Stomach smooth muscle (tissue), 2 donors: ENCODE measurements around the gene SPG11.

Source experiments
- H3K27ac ChIP-seq: one replicate; pipeline ENCODE4 v1.7.0; 2013; ENCODE audit warnings: mild to moderate bottlenecking, low read length, inconsistent platforms
- H3K27me3 ChIP-seq, 2 donors: one replicate each; pipeline ENCODE4 v1.7.0; 2013; ENCODE audit warnings: low read length in 2 of 2; ENCODE audit not compliant: insufficient read depth in 2 of 2, control insufficient read depth in 1 of 2
- H3K36me3 ChIP-seq, 2 donors: one replicate each; pipeline ENCODE4 v1.7.0; 2013; ENCODE audit warnings: low read length in 2 of 2; ENCODE audit not compliant: control insufficient read depth in 2 of 2, insufficient read depth in 2 of 2
- H3K4me1 ChIP-seq: one replicate; pipeline ENCODE4 v1.7.0; 2013; ENCODE audit warnings: low read length; ENCODE audit not compliant: control insufficient read depth, insufficient read depth
- H3K4me3 ChIP-seq, 2 donors: one replicate each; pipeline ENCODE4 v1.7.0; 2013; ENCODE audit warnings: low read length in 2 of 2
- H3K9ac ChIP-seq, 2 donors: one replicate each; pipeline ENCODE4 v1.7.0; 2013; ENCODE audit warnings: low read length in 2 of 2, mild to moderate bottlenecking in 1 of 2
- H3K9me3 ChIP-seq, 2 donors: one replicate each; pipeline ENCODE4 v1.7.0; 2013; ENCODE audit warnings: low read length in 2 of 2; ENCODE audit not compliant: control insufficient read depth in 2 of 2
- donor health status: healthy.
- donor health status: Pancreatic carcinoma.

Gene SPG11, protein sequence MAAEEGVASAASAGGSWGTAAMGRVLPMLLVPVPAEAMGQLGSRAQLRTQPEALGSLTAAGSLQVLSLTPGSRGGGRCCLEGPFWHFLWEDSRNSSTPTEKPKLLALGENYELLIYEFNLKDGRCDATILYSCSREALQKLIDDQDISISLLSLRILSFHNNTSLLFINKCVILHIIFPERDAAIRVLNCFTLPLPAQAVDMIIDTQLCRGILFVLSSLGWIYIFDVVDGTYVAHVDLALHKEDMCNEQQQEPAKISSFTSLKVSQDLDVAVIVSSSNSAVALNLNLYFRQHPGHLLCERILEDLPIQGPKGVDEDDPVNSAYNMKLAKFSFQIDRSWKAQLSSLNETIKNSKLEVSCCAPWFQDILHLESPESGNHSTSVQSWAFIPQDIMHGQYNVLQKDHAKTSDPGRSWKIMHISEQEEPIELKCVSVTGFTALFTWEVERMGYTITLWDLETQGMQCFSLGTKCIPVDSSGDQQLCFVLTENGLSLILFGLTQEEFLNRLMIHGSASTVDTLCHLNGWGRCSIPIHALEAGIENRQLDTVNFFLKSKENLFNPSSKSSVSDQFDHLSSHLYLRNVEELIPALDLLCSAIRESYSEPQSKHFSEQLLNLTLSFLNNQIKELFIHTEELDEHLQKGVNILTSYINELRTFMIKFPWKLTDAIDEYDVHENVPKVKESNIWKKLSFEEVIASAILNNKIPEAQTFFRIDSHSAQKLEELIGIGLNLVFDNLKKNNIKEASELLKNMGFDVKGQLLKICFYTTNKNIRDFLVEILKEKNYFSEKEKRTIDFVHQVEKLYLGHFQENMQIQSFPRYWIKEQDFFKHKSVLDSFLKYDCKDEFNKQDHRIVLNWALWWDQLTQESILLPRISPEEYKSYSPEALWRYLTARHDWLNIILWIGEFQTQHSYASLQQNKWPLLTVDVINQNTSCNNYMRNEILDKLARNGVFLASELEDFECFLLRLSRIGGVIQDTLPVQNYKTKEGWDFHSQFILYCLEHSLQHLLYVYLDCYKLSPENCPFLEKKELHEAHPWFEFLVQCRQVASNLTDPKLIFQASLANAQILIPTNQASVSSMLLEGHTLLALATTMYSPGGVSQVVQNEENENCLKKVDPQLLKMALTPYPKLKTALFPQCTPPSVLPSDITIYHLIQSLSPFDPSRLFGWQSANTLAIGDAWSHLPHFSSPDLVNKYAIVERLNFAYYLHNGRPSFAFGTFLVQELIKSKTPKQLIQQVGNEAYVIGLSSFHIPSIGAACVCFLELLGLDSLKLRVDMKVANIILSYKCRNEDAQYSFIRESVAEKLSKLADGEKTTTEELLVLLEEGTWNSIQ (N-terminal part only)

DNA sequence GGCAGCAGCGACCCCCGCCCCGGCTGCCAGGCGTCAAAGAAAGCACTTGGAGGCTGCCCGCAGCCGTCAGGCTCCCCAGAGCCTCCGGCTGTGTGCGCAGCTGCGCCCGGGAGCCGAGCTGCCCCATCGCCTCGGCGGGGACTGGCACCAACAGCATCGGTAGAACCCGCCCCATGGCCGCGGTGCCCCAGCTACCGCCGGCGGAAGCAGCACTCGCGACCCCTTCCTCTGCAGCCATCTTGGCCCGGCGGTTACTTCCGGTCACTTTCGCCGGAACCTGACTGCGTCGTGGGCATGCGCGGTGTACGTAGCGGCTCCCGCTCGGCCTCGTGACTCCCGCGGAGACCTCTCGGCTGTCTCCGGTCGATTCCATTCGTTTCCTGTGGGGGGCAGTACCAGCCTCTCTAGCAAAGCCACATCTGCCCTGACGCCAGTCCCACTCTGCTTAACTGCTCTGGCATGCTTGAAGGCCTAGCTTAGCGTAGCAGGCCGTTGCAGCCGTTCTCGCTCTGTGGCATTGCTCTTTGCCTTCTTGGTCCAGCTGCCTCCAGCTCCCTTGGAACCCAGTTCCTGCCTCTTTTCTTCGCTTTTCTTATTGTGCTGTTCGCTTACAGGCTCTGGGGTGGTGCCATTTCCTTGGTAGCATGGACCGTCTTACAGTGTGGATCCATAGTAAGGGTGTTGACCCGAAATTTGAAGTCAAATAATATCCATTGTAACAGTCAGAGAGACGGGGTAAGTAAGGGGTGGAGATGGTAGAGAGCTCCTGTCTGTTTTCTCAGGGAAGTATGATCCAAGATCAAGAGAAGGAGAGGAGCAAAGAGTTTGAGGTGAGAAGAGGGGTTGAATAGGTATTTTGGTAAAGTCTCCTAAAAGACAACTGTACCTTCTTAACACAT lies at the start of gene SPG11:
Gene SPG11, minus strand, starts transcription at position 253 of the 899 bp plus-strand sequence. Its CDS starts 15 bp downstream, at position 238.
- peak within 1 kb of the TSS; percentile 91 for H3K27ac ChIP-seq
- peak within 1 kb of the TSS; percentile 87 to 94 for H3K9ac ChIP-seq
- H3K4me1 ChIP-seq, result peaks cover 4% of the 10 kb centered on the region
- H3K36me3 ChIP-seq, result peaks cover 5 to 6% of the 10 kb centered on the region in 2 donors
- peak within 1 kb of the TSS; percentile 93 to 94 for H3K4me3 ChIP-seq
- H3K9me3 ChIP-seq, result no peaks in the 10 kb centered on the region
- no peaks in the 10 kb centered on the region for H3K27me3 ChIP-seq

DNA sequence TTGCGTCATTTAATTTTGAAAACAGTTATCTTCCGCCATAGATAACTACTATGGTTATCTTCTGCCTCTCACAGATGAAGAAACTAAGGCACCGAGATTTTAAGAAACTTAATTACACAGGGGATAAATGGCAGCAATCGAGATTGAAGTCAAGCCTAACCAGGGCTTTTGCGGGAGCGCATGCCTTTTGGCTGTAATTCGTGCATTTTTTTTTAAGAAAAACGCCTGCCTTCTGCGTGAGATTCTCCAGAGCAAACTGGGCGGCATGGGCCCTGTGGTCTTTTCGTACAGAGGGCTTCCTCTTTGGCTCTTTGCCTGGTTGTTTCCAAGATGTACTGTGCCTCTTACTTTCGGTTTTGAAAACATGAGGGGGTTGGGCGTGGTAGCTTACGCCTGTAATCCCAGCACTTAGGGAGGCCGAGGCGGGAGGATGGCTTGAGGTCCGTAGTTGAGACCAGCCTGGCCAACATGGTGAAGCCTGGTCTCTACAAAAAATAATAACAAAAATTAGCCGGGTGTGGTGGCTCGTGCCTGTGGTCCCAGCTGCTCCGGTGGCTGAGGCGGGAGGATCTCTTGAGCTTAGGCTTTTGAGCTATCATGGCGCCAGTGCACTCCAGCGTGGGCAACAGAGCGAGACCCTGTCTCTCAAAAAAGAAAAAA lies 49.0 kb upstream of the SPG11 start:
- Histone ChIP-seq H3K9me3 (no peaks in the 10 kb centered on the region), H3K4me3 (peak overlapping the region; percentile 94 to 98), H3K9ac (peak overlapping the region; percentile 97 to 98), H3K27ac (peak overlapping the region; percentile 99), H3K36me3 (peaks cover 16 to 23% of the 10 kb centered on the region in 2 donors), H3K27me3 (no peaks in the 10 kb centered on the region), H3K4me1 (peaks cover 2% of the 10 kb centered on the region)

DNA sequence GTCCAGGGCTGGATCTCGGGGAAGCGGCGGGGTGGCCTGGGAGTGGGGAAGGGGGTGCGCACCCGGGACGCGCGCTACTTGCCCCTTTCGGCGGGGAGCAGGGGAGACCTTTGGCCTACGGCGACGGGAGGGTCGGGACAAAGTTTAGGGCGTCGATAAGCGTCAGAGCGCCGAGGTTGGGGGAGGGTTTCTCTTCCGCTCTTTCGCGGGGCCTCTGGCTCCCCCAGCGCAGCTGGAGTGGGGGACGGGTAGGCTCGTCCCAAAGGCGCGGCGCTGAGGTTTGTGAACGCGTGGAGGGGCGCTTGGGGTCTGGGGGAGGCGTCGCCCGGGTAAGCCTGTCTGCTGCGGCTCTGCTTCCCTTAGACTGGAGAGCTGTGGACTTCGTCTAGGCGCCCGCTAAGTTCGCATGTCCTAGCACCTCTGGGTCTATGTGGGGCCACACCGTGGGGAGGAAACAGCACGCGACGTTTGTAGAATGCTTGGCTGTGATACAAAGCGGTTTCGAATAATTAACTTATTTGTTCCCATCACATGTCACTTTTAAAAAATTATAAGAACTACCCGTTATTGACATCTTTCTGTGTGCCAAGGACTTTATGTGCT lies 48.4 kb upstream of the SPG11 start:
- peaks cover 2% of the 10 kb centered on the region for H3K4me1 ChIP-seq
- H3K4me3 ChIP-seq, result peak overlapping the region; percentile 94 to 98
- peak overlapping the region; percentile 97 to 98 for H3K9ac ChIP-seq
- H3K9me3 ChIP-seq, result no peaks in the 10 kb centered on the region
- H3K27ac ChIP-seq, result peak overlapping the region; percentile 99
- H3K27me3 ChIP-seq, result no peaks in the 10 kb centered on the region
- peaks cover 10 to 16% of the 10 kb centered on the region in 2 donors for H3K36me3 ChIP-seq

DNA sequence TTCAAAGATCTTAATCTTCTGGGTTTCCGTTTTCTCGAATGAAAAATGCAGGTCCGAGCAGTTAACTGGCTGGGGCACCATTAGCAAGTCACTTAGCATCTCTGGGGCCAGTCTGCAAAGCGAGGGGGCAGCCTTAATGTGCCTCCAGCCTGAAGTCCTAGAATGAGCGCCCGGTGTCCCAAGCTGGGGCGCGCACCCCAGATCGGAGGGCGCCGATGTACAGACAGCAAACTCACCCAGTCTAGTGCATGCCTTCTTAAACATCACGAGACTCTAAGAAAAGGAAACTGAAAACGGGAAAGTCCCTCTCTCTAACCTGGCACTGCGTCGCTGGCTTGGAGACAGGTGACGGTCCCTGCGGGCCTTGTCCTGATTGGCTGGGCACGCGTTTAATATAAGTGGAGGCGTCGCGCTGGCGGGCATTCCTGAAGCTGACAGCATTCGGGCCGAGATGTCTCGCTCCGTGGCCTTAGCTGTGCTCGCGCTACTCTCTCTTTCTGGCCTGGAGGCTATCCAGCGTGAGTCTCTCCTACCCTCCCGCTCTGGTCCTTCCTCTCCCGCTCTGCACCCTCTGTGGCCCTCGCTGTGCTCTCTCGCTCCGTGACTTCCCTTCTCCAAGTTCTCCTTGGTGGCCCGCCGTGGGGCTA lies 47.8 kb upstream of the SPG11 start, which contains the start of the genes B2M and PATL2:
Gene B2M, plus strand, starts transcription at position 422 of the 647 bp plus-strand sequence. Its CDS starts 30 bp downstream, at position 452.
Gene PATL2, minus strand, starts transcription at position 228 of the 647 bp plus-strand sequence. CDS start 34,833 bp downstream, outside the sequence.
- H3K9me3 ChIP-seq, result no peaks in the 10 kb centered on the region
- H3K4me1 ChIP-seq, result peaks cover 2% of the 10 kb centered on the region
- H3K36me3 ChIP-seq, result peaks cover 4 to 10% of the 10 kb centered on the region in 2 donors
- peak within 1 kb of the TSS; percentile 94 to 98 for H3K4me3 ChIP-seq
- H3K27ac ChIP-seq, result peak within 1 kb of the TSS; percentile 99
- H3K9ac ChIP-seq, result peak within 1 kb of the TSS; percentile 97 to 98
- no peaks in the 10 kb centered on the region for H3K27me3 ChIP-seq

DNA sequence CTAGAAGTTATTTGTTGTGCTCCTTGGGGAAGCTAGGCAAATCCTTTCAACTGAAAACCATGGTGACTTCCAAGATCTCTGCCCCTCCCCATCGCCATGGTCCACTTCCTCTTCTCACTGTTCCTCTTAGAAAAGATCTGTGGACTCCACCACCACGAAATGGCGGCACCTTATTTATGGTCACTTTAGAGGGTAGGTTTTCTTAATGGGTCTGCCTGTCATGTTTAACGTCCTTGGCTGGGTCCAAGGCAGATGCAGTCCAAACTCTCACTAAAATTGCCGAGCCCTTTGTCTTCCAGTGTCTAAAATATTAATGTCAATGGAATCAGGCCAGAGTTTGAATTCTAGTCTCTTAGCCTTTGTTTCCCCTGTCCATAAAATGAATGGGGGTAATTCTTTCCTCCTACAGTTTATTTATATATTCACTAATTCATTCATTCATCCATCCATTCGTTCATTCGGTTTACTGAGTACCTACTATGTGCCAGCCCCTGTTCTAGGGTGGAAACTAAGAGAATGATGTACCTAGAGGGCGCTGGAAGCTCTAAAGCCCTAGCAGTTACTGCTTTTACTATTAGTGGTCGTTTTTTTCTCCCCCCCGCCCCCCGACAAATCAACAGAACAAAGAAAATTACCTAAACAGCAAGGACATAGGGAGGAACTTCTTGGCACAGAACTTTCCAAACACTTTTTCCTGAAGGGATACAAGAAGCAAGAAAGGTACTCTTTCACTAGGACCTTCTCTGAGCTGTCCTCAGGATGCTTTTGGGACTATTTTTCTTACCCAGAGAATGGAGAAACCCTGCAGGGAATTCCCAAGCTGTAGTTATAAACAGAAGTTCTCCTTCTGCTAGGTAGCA lies 47.0 kb upstream of the SPG11 start:
- H3K4me1 ChIP-seq, result peaks cover 2% of the 10 kb centered on the region

DNA sequence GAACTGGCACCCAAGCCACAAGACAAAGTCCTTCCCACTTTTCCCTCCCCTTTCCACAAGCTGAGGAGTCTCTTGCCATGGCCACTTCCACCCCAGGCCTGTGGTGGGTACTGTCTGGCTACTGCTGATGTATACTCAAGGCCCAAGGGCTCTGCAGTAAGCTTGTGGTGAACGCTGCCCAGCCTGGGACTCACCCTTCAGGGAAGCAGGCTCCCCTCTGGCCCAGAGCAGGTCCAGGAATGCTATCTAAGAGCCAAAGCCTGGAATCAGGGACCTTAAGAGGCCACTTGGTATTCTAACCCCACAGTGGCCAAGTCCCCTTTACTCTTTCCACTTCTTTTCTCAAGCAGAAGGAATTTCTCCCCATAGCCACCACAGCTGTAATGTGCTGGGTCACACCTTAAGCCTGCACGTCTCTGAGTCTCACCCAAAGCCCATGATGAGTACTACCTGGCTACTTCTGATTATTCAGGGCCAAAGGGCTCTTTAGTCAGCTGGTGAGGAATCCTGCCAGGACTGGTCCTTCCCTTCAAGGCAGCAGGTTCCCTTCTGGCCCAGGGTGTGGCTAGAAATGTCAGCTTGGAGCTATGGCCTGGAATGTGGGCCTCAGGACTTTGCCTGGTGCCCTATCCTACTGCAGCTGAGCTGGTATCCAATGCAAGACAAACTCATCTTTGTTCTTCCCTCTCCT lies 43.6 kb upstream of the SPG11 start:
- Histone ChIP-seq H3K9ac (no peak overlapping the region), H3K4me1 (peaks cover 2% of the 10 kb centered on the region), H3K27me3 (no peaks in the 10 kb centered on the region), H3K36me3 (no peaks in the 10 kb centered on the region), H3K27ac (no peak overlapping the region), H3K9me3 (no peaks in the 10 kb centered on the region), H3K4me3 (no peak overlapping the region)

More for the DNA sequence above, 47.0 kb upstream of the SPG11 start:
- no peaks in the 10 kb centered on the region for H3K27me3 ChIP-seq
- H3K4me3 ChIP-seq, result peak overlapping the region; percentile 94 to 98
- H3K9ac ChIP-seq, result peak overlapping the region; percentile 97 to 98
- peak overlapping the region; percentile 99 for H3K27ac ChIP-seq
- peaks cover 0 to 3% of the 10 kb centered on the region in 2 donors for H3K36me3 ChIP-seq
- H3K9me3 ChIP-seq, result no peaks in the 10 kb centered on the region

DNA sequence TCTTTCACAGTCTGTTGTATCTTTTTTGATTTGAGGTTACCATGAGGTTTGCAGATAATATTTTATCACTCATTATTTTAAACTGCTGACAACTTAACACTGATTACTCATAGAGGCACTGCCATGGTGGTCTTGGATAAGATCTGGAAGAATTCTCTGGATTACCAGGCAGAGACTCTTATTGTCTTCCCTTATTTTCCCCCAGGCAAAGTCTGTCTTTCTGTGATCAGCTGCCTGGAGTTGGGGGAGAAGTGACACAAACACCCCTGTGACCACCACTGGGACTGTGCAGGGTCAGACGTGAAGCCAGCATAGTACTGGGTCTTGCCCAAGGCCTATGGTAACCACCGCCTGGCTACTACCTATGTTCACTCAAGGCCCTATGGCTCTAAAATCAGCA lies 42.9 kb upstream of the SPG11 start:
- no peaks in the 10 kb centered on the region for H3K36me3 ChIP-seq
- H3K27ac ChIP-seq, result no peak overlapping the region
- no peak overlapping the region for H3K9ac ChIP-seq
- H3K4me3 ChIP-seq, result no peak overlapping the region
- H3K4me1 ChIP-seq, result peaks cover 2% of the 10 kb centered on the region
- no peaks in the 10 kb centered on the region for H3K27me3 ChIP-seq
- H3K9me3 ChIP-seq, result no peaks in the 10 kb centered on the region

DNA sequence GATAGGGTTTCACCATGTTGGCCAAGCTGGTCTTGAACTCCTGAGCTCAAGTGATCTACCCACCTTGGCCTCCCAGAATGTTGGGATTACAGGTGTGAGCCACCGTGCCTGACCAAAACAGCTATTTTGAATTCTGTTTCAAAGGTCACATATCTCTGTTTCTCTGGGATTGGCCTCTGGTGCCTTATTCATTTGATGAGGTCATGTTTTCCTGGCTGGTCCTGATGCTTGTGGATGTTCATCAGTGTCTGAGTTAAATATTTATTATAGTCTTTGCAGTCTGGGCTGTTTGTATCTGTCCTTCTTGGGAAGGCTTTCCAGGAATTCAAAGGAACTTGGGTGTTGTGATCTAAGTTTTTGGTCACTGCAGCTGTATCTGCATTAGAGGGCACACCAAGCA lies 42.5 kb upstream of the SPG11 start:
- Histone ChIP-seq H3K9me3 (no peaks in the 10 kb centered on the region), H3K27ac (no peak overlapping the region), H3K4me1 (peaks cover 2% of the 10 kb centered on the region), H3K4me3 (no peak overlapping the region), H3K36me3 (no peaks in the 10 kb centered on the region), H3K9ac (no peak overlapping the region), H3K27me3 (no peaks in the 10 kb centered on the region)
